KOPT-K1 (cell line): ENCODE data around the gene MICB.
"Not testable (repeated sequence)": the region's sequence is repeated elsewhere in the genome, so short reads cannot be mapped to it uniquely, and the experiment has no call there.

Experiments used
- H3K27ac ChIP-seq: fragments of 200-600 bp; sonication (generic); 2 replicates; pipeline ENCODE4 v1.5.1; 2016; ENCODE audit warnings: antibody characterized with exemption, mild to moderate bottlenecking, low read depth, low read length; ENCODE audit not compliant: poor library complexity, severe bottlenecking
- H3K36me3 ChIP-seq: fragments of 200-600 bp; sonication (generic); 2 replicates; pipeline ENCODE4 v1.5.1; 2017; ENCODE audit warnings: antibody characterized with exemption, mild to moderate bottlenecking, low read length, moderate library complexity; ENCODE audit not compliant: insufficient read depth
- H3K9me3 ChIP-seq: fragments of 200-600 bp; sonication (generic); 2 replicates; pipeline ENCODE4 v1.5.1; 2017; ENCODE audit warnings: antibody characterized with exemption, low read length, mild to moderate bottlenecking; ENCODE audit not compliant: insufficient read depth, poor library complexity, severe bottlenecking

The MICB gene

GRCh38 chr6:31485055-31485454 is 12.9 kb upstream of the MICB start:
- no peak overlapping the region for H3K27ac ChIP-seq
- no peaks in the 10 kb centered on the region for H3K36me3 ChIP-seq
- no peaks in the 10 kb centered on the region for H3K9me3 ChIP-seq

GRCh38 chr6:31486065-31486837 is 11.7 kb upstream of the MICB start:
- H3K36me3 ChIP-seq, H3K9me3 ChIP-seq: not testable (repeated sequence)

GRCh38 chr6:31487674-31488073 is 10.3 kb upstream of the MICB start:
- H3K27ac ChIP-seq, H3K9me3 ChIP-seq, H3K36me3 ChIP-seq: not testable (repeated sequence)

More at GRCh38 chr6:31486065-31486837, 11.7 kb upstream of the MICB start:
- H3K27ac ChIP-seq: not testable (repeated sequence)

- Histone ChIP-seq H3K9me3 (no peaks in the 10 kb centered on the region), H3K36me3 (no peaks in the 10 kb centered on the region), H3K27ac (no peak overlapping the region)
These were observed 8.9 kb upstream of the MICB start for GRCh38 chr6:31489086-31489485.

GRCh38 chr6:31490115-31490873 is 7.7 kb upstream of the MICB start:
- Histone ChIP-seq H3K27ac (no peak overlapping the region), H3K36me3 (no peaks in the 10 kb centered on the region), H3K9me3 (no peaks in the 10 kb centered on the region)

GRCh38 chr6:31493550-31493874 is 4.4 kb upstream of the MICB start:
- not testable (repeated sequence) for H3K36me3 ChIP-seq, H3K9me3 ChIP-seq
- H3K27ac ChIP-seq: peak overlapping the region; percentile 85

GRCh38 chr6:31493875-31494694 is 3.9 kb upstream of the MICB start:
- Histone ChIP-seq H3K27ac (peak overlapping the region; percentile 85), H3K9me3 (no peaks in the 10 kb centered on the region), H3K36me3 (no peaks in the 10 kb centered on the region)

GRCh38 chr6:31495580-31495979 is 2.4 kb upstream of the MICB start:
- H3K27ac ChIP-seq: peak overlapping the region; percentile 85
- no peaks in the 10 kb centered on the region for H3K9me3 ChIP-seq

GRCh38 chr6:31496826-31497225 is 1.1 kb upstream of the MICB start:
- H3K27ac ChIP-seq: peak overlapping the region; percentile 47
- H3K9me3 ChIP-seq, H3K36me3 ChIP-seq: not testable (repeated sequence)

More at GRCh38 chr6:31495580-31495979, 2.4 kb upstream of the MICB start:
- 0 out of 2 replicates have a peak, but pooled peaks cover 2% of the 10 kb centered on the region for H3K36me3 ChIP-seq

GRCh38 chr6:31498748-31499147 is 803 bp downstream of the MICB start:
- Histone ChIP-seq H3K9me3 (no peaks in the 10 kb centered on the region), H3K27ac (no peak overlapping the region), H3K36me3 (0 out of 2 replicates have a peak, but pooled peaks cover 6% of the 10 kb centered on the region)

GRCh38 chr6:31499648-31500047 is 1.7 kb downstream of the MICB start:
- not testable (repeated sequence) for H3K36me3 ChIP-seq, H3K9me3 ChIP-seq, H3K27ac ChIP-seq

GRCh38 chr6:31502586-31502985 is 4.6 kb downstream of the MICB start:
- no peaks in the 10 kb centered on the region for H3K9me3 ChIP-seq
- no peak overlapping the region for H3K27ac ChIP-seq
- H3K36me3 ChIP-seq: peaks cover 31% of the 10 kb centered on the region

GRCh38 chr6:31509036-31509435 is 11.1 kb downstream of the MICB start:
- H3K36me3 ChIP-seq: peaks cover 70% of the 10 kb centered on the region

GRCh38 chr6:31510007-31510406 is 12.1 kb downstream of the MICB start:
- peaks cover 70% of the 10 kb centered on the region for H3K36me3 ChIP-seq
- no peak overlapping the region for H3K27ac ChIP-seq
- no peaks in the 10 kb centered on the region for H3K9me3 ChIP-seq

More at GRCh38 chr6:31509036-31509435, 11.1 kb downstream of the MICB start:
- not testable (repeated sequence) for H3K9me3 ChIP-seq, H3K27ac ChIP-seq
